ENCODE results near the gene LY9. TPM values are rescaled to one million over a fixed set of nuclear protein-coding genes. Genes with fewer than 3 reads are reported as not detected.

The LY9 gene
- total RNA-seq, 4 donors from 2014 or later = 0.26 to 3.2 (median 0.60) TPM

DNA sequence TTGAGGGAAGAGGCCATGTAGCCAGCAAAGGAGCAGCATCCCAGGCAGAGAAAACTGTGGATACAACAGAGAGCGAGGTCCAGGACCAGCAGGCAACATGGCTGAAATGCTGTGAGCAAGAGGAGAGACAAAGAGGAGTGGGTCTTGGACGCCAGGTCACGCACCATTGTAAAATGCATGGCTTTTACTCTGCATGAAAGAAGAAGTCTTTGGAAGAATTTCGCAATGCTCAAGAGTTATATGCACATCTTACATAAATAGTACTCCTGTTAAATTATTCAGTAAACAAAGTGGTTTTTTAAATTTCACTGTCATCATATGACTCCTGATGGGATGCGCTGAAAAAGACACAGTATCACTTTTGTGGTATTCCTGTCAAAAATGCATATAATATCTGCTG is 63.2 kb downstream of the LY9 start:
- Histone ChIP-seq H3K27ac (no peak overlapping the region), H3K9me3 (no peaks in the 10 kb centered on the region), H3K36me3 (no peaks in the 10 kb centered on the region), H3K4me1 (peaks cover 3 to 22% (median 6%) of the 10 kb centered on the region in 3 donors), H3K27me3 (peaks cover 0 to 8% (median 0%) of the 10 kb centered on the region in 4 donors), H3K4me3 (no peak overlapping the region)
- intact Hi-C loops (cut with DNase I) = no loop called here
- TF ChIP-seq, protein P1, sequence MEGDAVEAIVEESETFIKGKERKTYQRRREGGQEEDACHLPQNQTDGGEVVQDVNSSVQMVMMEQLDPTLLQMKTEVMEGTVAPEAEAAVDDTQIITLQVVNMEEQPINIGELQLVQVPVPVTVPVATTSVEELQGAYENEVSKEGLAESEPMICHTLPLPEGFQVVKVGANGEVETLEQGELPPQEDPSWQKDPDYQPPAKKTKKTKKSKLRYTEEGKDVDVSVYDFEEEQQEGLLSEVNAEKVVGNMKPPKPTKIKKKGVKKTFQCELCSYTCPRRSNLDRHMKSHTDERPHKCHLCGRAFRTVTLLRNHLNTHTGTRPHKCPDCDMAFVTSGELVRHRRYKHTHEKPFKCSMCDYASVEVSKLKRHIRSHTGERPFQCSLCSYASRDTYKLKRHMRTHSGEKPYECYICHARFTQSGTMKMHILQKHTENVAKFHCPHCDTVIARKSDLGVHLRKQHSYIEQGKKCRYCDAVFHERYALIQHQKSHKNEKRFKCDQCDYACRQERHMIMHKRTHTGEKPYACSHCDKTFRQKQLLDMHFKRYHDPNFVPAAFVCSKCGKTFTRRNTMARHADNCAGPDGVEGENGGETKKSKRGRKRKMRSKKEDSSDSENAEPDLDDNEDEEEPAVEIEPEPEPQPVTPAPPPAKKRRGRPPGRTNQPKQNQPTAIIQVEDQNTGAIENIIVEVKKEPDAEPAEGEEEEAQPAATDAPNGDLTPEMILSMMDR (IDR thresholded peaks at IDR 0.05) = no peak
- no peak for TF ChIP-seq POLR2A (IDR thresholded peaks at IDR 0.05)
- no peak for DNase-seq
- WGBS, 2 donors = 78 to 86% methylated on average over 5 of the region's 5 CpGs

DNA sequence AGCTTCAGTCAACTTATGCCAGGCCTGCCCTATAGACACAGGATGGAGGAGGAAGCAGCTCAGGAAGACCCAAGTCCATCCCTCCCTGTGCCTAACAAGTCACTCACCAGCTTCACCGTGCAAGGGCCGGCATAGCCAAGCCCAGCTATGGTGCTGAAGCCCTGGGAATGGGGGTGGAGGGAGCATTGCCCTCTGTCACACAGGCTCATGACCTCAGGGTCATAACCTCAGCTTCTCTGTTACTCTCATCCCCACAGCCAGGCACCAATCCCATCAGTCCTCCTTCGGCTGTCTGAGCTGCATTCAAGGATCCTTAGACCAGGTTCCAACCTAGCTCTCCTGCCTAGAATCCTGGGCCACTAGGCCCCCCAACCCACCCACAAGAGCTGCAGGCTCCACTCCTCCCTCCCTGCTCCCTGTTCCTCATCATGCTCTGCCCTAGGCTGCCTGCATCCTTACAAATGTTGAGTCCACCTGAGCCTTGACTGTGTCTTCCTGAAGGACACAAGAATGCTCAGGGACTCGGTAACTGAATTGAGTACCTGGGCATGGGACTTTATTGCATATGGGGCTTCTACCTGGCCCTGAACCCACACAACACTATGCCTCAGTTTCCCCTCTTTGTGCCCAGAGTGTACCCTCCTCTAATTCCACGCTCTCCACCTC is 65.0 kb downstream of the LY9 start:
- 57 to 89% methylated on average over 5 of the region's 5 CpGs for WGBS, 2 donors
- peaks cover 0 to 8% (median 0%) of the 10 kb centered on the region in 4 donors for H3K27me3 ChIP-seq
- H3K4me1 ChIP-seq = peaks cover 3 to 23% (median 6%) of the 10 kb centered on the region in 3 donors
- no peak overlapping the region for H3K4me3 ChIP-seq
- intact Hi-C loops (cut with DNase I) = no loop called here
- DNase-seq = no peak
- H3K27ac ChIP-seq = no peak overlapping the region
- no peaks in the 10 kb centered on the region for H3K36me3 ChIP-seq
- no peak for TF ChIP-seq POLR2A (IDR thresholded peaks at IDR 0.05)
- TF ChIP-seq, protein P1 (IDR thresholded peaks at IDR 0.05) = no peak
- H3K9me3 ChIP-seq = no peaks in the 10 kb centered on the region

DNA sequence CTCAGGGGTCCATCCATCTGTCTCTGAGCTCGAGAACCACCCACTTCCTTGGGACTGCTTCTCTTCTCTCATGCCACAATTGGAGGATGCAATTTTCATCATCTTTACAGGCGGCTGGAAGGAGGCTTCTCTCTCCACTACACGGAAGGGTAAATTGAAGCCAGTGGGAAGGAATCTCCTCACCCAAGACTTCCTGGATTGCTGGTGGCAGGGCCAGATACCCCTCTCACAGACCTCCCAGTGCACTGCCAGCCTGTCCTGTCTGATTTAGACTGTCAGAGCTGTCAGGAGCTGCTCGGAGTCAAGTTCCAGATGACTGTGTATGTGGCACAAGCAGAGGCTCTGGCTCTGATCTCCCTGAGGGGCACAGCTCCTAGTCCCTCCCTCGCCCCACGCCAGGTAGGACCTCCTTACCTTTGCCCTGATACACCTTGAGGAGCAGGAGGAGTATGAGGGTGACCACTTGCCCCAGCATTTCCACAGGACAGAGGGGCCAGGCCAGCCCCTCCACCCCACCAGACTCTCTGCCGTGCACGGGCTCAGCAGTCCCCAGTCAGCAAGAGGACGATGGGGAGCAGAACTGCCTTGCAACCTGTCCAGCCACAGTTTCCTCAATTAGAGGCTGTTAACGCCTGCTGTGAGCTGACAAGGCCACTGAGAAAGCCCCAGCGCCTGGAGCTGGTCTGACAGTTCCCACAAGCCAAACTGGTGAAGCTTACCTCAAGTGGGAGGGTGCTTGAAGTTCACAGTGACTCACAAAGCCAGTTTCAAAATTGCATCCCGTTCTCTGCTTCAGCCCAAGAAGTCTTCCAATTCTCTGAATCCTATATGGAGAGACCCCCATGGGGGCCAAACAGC is 66.5 kb downstream of the LY9 start, which contains the start of gene CD244:
TSS of gene CD244 (minus strand) at position 685 of the 858 bp plus-strand sequence. CDS start at position 475, 210 bp downstream.
- intact Hi-C loops (cut with DNase I) = no loop called here
- peak within 1 kb of the TSS in 3 of 4 donors; percentile 15 to 59 (median 16) for H3K27ac ChIP-seq
- 25 to 35% methylated on average over 1 to 9 of the region's 12 CpGs for whole genome bisulfite sequencing, 2 donors

DNA sequence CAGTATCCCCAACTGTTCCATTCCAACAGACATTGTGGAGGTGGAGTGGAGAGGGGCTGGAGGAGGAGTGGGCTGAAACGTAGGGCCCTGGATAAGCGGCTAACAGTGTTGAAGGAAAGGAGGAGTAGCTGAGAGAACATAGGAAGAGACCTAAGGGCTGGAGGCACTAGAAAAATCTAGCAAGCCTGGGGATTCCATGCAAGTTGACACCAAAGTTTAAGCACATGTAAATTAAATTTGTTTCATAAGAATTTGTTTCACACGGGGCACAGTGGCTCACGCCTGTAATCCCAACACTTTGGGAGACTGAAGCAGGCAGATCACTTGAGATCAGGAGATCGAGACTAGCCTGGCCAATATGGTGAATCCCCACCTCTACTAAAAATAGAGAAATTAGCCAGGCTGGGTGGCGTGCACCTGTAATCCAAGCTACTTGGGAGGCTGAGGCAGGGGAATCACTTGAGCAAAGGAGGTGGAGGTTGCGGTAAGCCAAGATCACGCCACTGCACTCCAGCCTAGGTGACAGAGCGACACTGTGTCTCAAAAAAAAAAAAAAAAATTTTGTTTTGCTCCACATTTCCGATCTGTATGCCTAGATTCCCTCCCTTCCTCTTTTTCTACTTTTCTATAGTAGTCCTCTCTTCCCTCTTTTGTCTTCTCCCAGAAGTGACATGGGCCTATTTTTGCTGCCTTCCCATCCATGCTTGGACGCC is 67.2 kb downstream of the LY9 start:
- intact Hi-C loops (cut with DNase I) = no loop called here

More for the DNA sequence above, 66.5 kb downstream of the LY9 start, which contains the start of gene CD244:
- DNase-seq = no peak
- Histone ChIP-seq H3K36me3 (no peaks in the 10 kb centered on the region), H3K4me3 (peak within 1 kb of the TSS in 1 of 4 donors; percentile 19), H3K4me1 (peaks cover 3 to 23% (median 6%) of the 10 kb centered on the region in 3 donors), H3K9me3 (no peaks in the 10 kb centered on the region), H3K27me3 (peaks cover 0 to 8% (median 0%) of the 10 kb centered on the region in 4 donors)
- TF ChIP-seq, protein P1 (IDR thresholded peaks at IDR 0.05) = no peak
- TF ChIP-seq POLR2A (IDR thresholded peaks at IDR 0.05) = no peak

More for the DNA sequence above, 67.2 kb downstream of the LY9 start:
- DNase-seq = no peak
- TF ChIP-seq, protein P1 (IDR thresholded peaks at IDR 0.05) = no peak
- no peak for TF ChIP-seq POLR2A (IDR thresholded peaks at IDR 0.05)
- Histone ChIP-seq H3K36me3 (no peaks in the 10 kb centered on the region), H3K27ac (peak overlapping the region in 3 of 4 donors; percentile 15 to 59 (median 16)), H3K27me3 (peaks cover 0 to 8% (median 0%) of the 10 kb centered on the region in 4 donors), H3K4me1 (peaks cover 3 to 23% (median 6%) of the 10 kb centered on the region in 3 donors), H3K4me3 (no peak overlapping the region), H3K9me3 (no peaks in the 10 kb centered on the region)
- 66 to 85% methylated on average over 11 of the region's 11 CpGs for WGBS, 2 donors
